GM23338 (cell line): ENCODE data around the gene GGT5. TPM values are rescaled to one million over a fixed set of nuclear protein-coding genes. Genes with fewer than 3 reads are reported as not detected.

Experiments used
- ATAC-seq: fragments of 200-7000 bp; cut with Tn5 transposase; 3 replicates; pipeline ENCODE4 v1.9.1; 2020
- DNase-seq: peaks from one replicate; pipeline ENCODE4 v3.0.0-alpha.2; 2015; ENCODE audit warnings: low spot score
- H2AFZ ChIP-seq: fragments of 200-600 bp; sonication (generic); 2 replicates; pipeline ENCODE4 v1.8.0; 2016; ENCODE audit warnings: antibody characterized with exemption, mild to moderate bottlenecking, moderate library complexity
- H3F3A ChIP-seq: fragments of 200-600 bp; sonication (generic); replicated peaks from 2 replicates; pipeline ENCODE4 v1.8.0; 2017; ENCODE audit warnings: antibody characterized with exemption, mixed run types, low read depth
- H3K27ac ChIP-seq: fragments of 200-600 bp; sonication (generic); 2 replicates; pipeline ENCODE4 v1.6.1; 2016; ENCODE audit warnings: low read depth
- H3K27me3 ChIP-seq: fragments of 200-600 bp; sonication (generic); 2 replicates; pipeline ENCODE4 v1.8.0; 2016; ENCODE audit warnings: mild to moderate bottlenecking, mixed run types, moderate library complexity; ENCODE audit not compliant: insufficient read depth
- H3K36me3 ChIP-seq: fragments of 200-600 bp; sonication (generic); 2 replicates; pipeline ENCODE4 v1.8.0; 2016; ENCODE audit warnings: mild to moderate bottlenecking; ENCODE audit not compliant: insufficient read depth
- H3K4me1 ChIP-seq: fragments of 200-600 bp; sonication (generic); 2 replicates; pipeline ENCODE4 v1.8.0; 2016; ENCODE audit warnings: mild to moderate bottlenecking, moderate library complexity; ENCODE audit not compliant: insufficient read depth
- H3K4me2 ChIP-seq: fragments of 200-600 bp; sonication (generic); 2 replicates; pipeline ENCODE4 v1.7.1; 2017; ENCODE audit warnings: mixed run types
- H3K4me3 ChIP-seq: fragments of 200-600 bp; sonication (generic); 2 replicates; pipeline ENCODE4 v1.6.1; 2016; ENCODE audit warnings: mixed run types
- H3K79me2 ChIP-seq: fragments of 200-600 bp; sonication (generic); replicated peaks from 2 replicates; pipeline ENCODE4 v1.8.0; 2017; ENCODE audit warnings: mild to moderate bottlenecking; ENCODE audit not compliant: insufficient read depth
- H3K9me2 ChIP-seq: fragments of 200-600 bp; sonication (generic); 2 replicates; pipeline ENCODE4 v1.8.0; 2017; ENCODE audit not compliant: insufficient read depth
- H4K20me1 ChIP-seq: fragments of 200-600 bp; sonication (generic); replicated peaks from 2 replicates; pipeline ENCODE4 v1.8.0; 2017; ENCODE audit warnings: mild to moderate bottlenecking; ENCODE audit not compliant: insufficient read depth
- H3K27ac Mint-ChIP-seq: 2 replicates; pipeline ENCODE4 v1.8.0; 2020; ENCODE audit warnings: inconsistent platforms, mild to moderate bottlenecking, moderate library complexity, mixed read lengths
- H3K27me3 Mint-ChIP-seq: 3 replicates; pipeline ENCODE4 v1.8.0; 2022; ENCODE audit warnings: low read depth, mild to moderate bottlenecking, moderate library complexity, mixed read lengths, inconsistent platforms; ENCODE audit not compliant: insufficient read depth, poor library complexity
- H3K36me3 Mint-ChIP-seq: 3 replicates; pipeline ENCODE4 v1.8.0; 2021; ENCODE audit warnings: low read depth, mild to moderate bottlenecking, inconsistent platforms, moderate library complexity, mixed read lengths
- H3K4me1 Mint-ChIP-seq: 3 replicates; pipeline ENCODE4 v1.8.0; 2020; ENCODE audit warnings: mild to moderate bottlenecking, inconsistent platforms, mixed read lengths
- H3K4me3 Mint-ChIP-seq: 3 replicates; pipeline ENCODE4 v1.8.0; 2021; ENCODE audit warnings: moderate library complexity, mild to moderate bottlenecking, inconsistent platforms, mixed read lengths
- H3K9me3 Mint-ChIP-seq: 3 replicates; pipeline ENCODE4 v1.8.0; 2020; ENCODE audit warnings: moderate library complexity, mild to moderate bottlenecking, inconsistent platforms, mixed read lengths
- CREB1 ChIP-seq: fragments of 250-450 bp; sonication (Bioruptor Pico); IDR thresholded peaks from 2 replicates; pipeline ENCODE4 v1.5.0; 2020; ENCODE audit warnings: low read depth, mild to moderate bottlenecking, moderate library complexity
- CTCF ChIP-seq, 2 experiments: fragments of 200-600 bp in 1 of 2; sonication (generic) in 1 of 2; conservative IDR thresholded peaks; 2 replicates each; pipeline versions ENCODE4 v1.5.1 to v1.6.1; 2016 to 2017; ENCODE audit warnings: antibody characterized with exemption in 2 of 2, low read depth in 2 of 2, mild to moderate bottlenecking in 2 of 2, moderate library complexity in 1 of 2
- ETS1 ChIP-seq: IDR thresholded peaks from 2 replicates; pipeline ENCODE4 v1.6.1; 2016; ENCODE audit warnings: antibody characterized with exemption
- EZH2 ChIP-seq: fragments of 200-600 bp; sonication (generic); IDR thresholded peaks from one replicate; pipeline ENCODE4 v1.8.0; 2017; ENCODE audit warnings: antibody characterized with exemption, mild to moderate bottlenecking, low read depth; ENCODE audit not compliant: unreplicated experiment
- EZH2phosphoT487 ChIP-seq: fragments of 200-600 bp; sonication (generic); IDR thresholded peaks from one replicate; pipeline ENCODE4 v1.8.1; 2018; ENCODE audit warnings: antibody characterized with exemption; ENCODE audit not compliant: unreplicated experiment
- JUNB ChIP-seq: IDR thresholded peaks from one replicate; pipeline ENCODE4 v1.6.1; 2016; ENCODE audit warnings: antibody characterized with exemption; ENCODE audit not compliant: unreplicated experiment
- NANOG ChIP-seq: IDR thresholded peaks from 2 replicates; pipeline ENCODE4 v1.6.1; 2016; ENCODE audit warnings: antibody characterized with exemption, borderline replicate concordance
- POLR2AphosphoS5 ChIP-seq: IDR thresholded peaks from 2 replicates; pipeline ENCODE4 v1.6.1; 2016; ENCODE audit warnings: antibody characterized with exemption, low read depth
- STAT1 ChIP-seq: IDR thresholded peaks from one replicate; pipeline ENCODE4 v1.6.1; 2016; ENCODE audit warnings: antibody characterized with exemption; ENCODE audit not compliant: unreplicated experiment
- ZNF114 ChIP-seq: fragments of 250-450 bp; sonication (Bioruptor Pico); IDR thresholded peaks from 2 replicates; pipeline ENCODE4 v1.5.0; 2020; ENCODE audit warnings: mild to moderate bottlenecking, moderate library complexity
- ZNF331 ChIP-seq: fragments of 250-450 bp; sonication (Bioruptor Pico); IDR thresholded peaks from 2 replicates; pipeline ENCODE4 v1.5.0; 2020; ENCODE audit warnings: low read depth, mild to moderate bottlenecking, moderate library complexity
- ZNF462 ChIP-seq: fragments of 250-450 bp; sonication (Bioruptor Pico); IDR thresholded peaks from 2 replicates; pipeline ENCODE4 v1.5.0; 2020; ENCODE audit warnings: mild to moderate bottlenecking, moderate library complexity
- polyA plus RNA-seq: library from polyadenylated mRNA; unstranded; fragments of >200 nt; fragmentation: Nextera tagmentation; extraction: Ambion mirVana; gene quantifications from 2 replicates; pipeline ENCODE4 v1.2.1, GENCODE V29; 2016
- total RNA-seq: library from RNA; depleted of rRNA; stranded (reverse); fragments of >200 nt; shearing (Covaris generic); gene quantifications from 2 replicates; pipeline ENCODE4 v1.2.3, GENCODE V29; 2014

GGT5 gene
- total and polyA plus RNA-seq, 2 experiments from 2014 or later: not detected

GRCh38 chr22:24198682-24199052 lies 46.2 kb downstream of the GGT5 start:
- Mint-ChIP-seq H3K9me3 (no peaks in the 10 kb centered on the region; the same call in 2 of the 3 replicates), H3K36me3 (no peaks in the 10 kb centered on the region), H3K27me3 (no peaks in the 10 kb centered on the region), H3K4me1 (peaks cover 5% of the 10 kb centered on the region; the same call in 1 of the 3 replicates), H3K27ac (no peak overlapping the region), H3K4me3 (no peak overlapping the region)
- Histone ChIP-seq H3K36me3 (no peaks in the 10 kb centered on the region), H3K4me2 (no peak overlapping the region), H3K27me3 (no peaks in the 10 kb centered on the region), H3K4me3 (no peak overlapping the region), H3F3A (no peaks in the 10 kb centered on the region), H3K4me1 (no peaks in the 10 kb centered on the region), H2AFZ (no peak overlapping the region), H3K9me2 (no peaks in the 10 kb centered on the region), H4K20me1 (no peaks in the 10 kb centered on the region), H3K27ac (no peak overlapping the region), H3K79me2 (no peaks in the 10 kb centered on the region)
- no peak for DNase-seq
- TF ChIP-seq ZNF114 (CRISPR knock-in tag) (no peak), EZH2 (no peak), ZNF331 (CRISPR knock-in tag) (no peak), JUNB (no peak), ETS1 (no peak)
- no peak for ATAC-seq

- H3K27ac Mint-ChIP-seq: no peak overlapping the region
- Histone ChIP-seq H3K4me3 (no peak overlapping the region), H3K27me3 (no peaks in the 10 kb centered on the region), H3F3A (no peaks in the 10 kb centered on the region), H4K20me1 (no peaks in the 10 kb centered on the region), H3K36me3 (no peaks in the 10 kb centered on the region), H3K4me2 (no peak overlapping the region), H3K9me2 (no peaks in the 10 kb centered on the region), H3K4me1 (no peaks in the 10 kb centered on the region), H3K79me2 (no peaks in the 10 kb centered on the region), H2AFZ (no peak overlapping the region), H3K27ac (no peak overlapping the region)
- H3K4me1 Mint-ChIP-seq: 0 out of 3 replicates have a peak, but pooled peaks cover 2% of the 10 kb centered on the region
- no peak overlapping the region for H3K4me3 Mint-ChIP-seq
- H3K27me3 Mint-ChIP-seq: peaks cover 9% of the 10 kb centered on the region
- H3K9me3 Mint-ChIP-seq: no peaks in the 10 kb centered on the region; the same call in 2 of the 3 replicates
- no peaks in the 10 kb centered on the region for H3K36me3 Mint-ChIP-seq
- no peak for DNase-seq
- ATAC-seq: no peak
- TF ChIP-seq POLR2AphosphoS5 (no peak), EZH2 (no peak), CREB1 (CRISPR knock-in tag) (no peak), CTCF (conservative IDR thresholded peaks at IDR 0.05; ENCODE audit: low read depth in 2 of 2) (no peak), NANOG (no peak), JUNB (no peak), ZNF114 (CRISPR knock-in tag) (no peak), ZNF462 (CRISPR knock-in tag) (no peak), EZH2phosphoT487 (no peak), STAT1 (no peak), ETS1 (no peak)
These were observed 53.0 kb downstream of the GGT5 start for GRCh38 chr22:24191893-24192292.
